HG03558 (cell line): Measurements from ENCODE around the gene GDF9.

Source experiments
- ATAC-seq: cut with Tn5 transposase; IDR thresholded peaks from one replicate; pipeline ENCODE4 v1.9.1; 2021; ENCODE audit warnings: moderate number of reproducible peaks; ENCODE audit not compliant: unreplicated experiment; ENCODE audit errors: extremely low read depth

Gene GDF9

DNA sequence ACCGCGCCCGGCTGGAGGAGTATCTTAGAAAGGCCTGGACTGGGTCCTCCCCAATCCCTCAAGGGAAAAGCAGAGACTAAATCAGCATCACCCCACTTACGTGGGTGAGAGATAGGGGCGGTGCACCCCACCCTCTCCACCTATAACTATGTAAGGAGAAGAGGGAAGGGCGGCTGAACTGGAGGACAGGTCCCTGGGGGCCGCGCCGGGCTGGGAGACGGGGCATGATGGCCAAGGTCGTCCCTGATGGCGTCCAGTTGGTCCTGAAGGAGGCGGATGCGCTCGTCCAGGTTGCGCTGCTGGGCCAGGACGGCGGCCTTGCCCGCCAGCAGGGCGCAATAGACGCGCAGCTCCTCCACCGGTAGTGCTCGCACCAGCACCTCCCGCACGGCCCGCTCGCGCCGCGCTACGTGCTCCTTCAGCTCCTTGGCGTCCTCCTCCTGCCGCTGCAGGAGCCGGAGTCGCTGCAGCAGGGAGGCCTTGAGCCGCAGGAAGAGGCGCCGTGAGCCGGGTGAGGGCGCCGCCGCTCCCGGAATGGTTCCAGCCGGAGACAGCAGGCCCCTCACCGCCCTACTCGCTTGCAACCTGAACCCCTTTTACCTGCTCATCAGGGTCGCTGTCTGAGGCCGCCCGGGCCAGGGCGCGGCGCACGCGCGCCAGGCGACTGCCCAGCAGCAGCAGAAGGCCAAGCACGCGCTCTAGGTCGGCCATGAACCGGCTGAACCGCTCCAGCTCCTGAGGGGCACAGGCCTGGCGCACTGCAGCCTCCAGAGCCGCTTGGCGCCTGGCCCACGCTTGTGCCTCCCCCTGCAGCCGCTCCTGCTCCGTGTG lies 43.4 kb downstream of the GDF9 start:
- ATAC-seq, result no peak

DNA sequence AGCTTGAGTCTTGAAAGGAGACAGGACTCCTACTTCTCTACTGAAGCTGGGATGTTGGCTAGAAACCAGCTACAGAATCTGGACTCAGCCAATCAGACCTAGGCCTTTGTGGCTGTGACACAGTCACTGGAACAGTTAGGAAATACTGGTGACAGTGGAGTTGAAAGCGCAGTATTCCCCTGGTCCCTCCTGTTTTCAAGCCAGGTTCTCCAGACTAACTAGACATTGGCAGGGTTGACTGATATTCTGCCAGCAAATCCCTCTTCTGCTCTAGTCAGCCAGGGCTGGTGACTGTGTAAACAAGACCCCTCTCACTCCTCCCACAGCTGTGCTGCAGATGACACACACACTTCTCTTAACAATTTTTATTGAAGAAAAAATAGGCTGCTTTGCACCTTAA lies 44.5 kb downstream of the GDF9 start:
- ATAC-seq, result no peak

- no peak for ATAC-seq
Observed at GRCh38 chr5:132821350-132821749, 44.9 kb downstream of the GDF9 start.

GRCh38 chr5:132820162-132820754 lies 46.0 kb downstream of the GDF9 start:
- ATAC-seq, result no peak

- no peak for ATAC-seq
Observed at GRCh38 chr5:132819468-132819867, 46.8 kb downstream of the GDF9 start.

- no peak for ATAC-seq
Observed at GRCh38 chr5:132817011-132817410, 49.3 kb downstream of the GDF9 start.

DNA sequence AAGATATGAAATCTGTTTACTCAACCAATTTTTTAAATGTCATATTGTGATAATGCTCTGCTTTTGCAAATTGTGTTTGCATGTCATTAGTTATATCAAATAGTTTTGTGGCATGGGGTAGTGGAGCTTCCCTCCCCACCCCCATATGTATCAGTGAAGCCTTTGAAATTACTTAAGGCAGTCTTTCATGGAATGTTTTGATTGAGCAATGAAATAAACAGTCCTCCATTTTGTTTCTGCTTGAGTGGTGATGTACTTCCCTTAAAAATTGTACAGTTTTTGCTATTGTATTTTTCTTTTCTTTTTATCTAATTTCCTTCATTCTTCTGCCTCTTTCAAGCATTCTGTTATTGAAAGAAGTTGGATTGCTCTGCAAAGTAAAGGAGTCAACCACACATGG lies 49.7 kb downstream of the GDF9 start:
- ATAC-seq, result no peak

DNA sequence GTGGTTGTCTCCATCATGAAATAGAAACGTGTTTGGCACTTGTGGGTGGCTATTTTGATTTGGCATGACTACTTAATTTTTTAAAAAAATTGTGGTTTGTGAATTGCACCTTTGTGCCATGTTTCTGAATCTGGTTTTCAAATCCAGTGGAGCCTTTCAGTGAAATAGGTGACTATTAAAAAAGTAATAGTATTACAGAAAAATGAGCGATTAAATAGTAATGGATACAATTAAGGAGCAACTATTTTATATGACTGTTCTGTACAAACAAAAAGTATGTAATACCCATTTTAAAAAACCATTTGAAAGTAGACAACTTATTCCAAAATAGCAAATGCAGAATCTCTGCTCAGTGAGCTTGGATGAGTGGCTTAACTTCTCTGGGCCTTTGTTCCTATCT lies 50.2 kb downstream of the GDF9 start:
- no peak for ATAC-seq

GRCh38 chr5:132815454-132815853 lies 50.8 kb downstream of the GDF9 start:
- ATAC-seq, result no peak

DNA sequence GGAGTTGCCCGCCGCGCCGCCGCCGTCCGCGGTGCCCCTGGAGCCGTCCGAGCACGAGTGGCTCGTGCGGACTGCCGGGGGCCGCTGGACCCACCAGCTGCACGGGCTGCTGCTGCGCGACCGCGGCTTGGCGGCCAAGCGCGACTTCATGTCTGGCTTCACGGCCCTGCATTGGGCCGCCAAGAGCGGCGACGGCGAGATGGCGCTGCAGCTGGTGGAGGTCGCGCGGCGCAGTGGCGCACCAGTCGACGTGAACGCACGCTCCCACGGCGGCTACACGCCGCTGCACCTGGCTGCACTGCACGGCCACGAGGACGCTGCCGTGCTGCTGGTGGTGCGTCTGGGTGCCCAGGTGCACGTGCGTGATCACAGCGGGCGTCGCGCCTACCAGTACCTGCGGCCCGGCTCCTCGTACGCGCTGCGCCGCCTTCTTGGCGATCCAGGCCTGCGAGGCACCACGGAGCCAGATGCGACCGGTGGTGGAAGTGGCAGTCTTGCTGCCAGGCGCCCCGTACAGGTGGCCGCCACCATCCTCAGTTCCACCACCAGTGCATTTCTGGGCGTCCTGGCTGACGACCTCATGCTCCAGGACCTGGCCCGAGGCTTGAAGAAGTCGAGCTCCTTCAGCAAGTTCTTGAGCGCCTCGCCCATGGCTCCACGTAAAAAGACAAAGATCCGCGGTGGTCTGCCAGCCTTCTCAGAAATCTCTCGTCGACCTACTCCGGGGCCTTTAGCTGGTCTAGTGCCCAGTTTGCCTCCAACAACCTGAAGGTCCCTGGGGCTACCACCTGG lies 51.6 kb downstream of the GDF9 start:
- ATAC-seq, result no peak

DNA sequence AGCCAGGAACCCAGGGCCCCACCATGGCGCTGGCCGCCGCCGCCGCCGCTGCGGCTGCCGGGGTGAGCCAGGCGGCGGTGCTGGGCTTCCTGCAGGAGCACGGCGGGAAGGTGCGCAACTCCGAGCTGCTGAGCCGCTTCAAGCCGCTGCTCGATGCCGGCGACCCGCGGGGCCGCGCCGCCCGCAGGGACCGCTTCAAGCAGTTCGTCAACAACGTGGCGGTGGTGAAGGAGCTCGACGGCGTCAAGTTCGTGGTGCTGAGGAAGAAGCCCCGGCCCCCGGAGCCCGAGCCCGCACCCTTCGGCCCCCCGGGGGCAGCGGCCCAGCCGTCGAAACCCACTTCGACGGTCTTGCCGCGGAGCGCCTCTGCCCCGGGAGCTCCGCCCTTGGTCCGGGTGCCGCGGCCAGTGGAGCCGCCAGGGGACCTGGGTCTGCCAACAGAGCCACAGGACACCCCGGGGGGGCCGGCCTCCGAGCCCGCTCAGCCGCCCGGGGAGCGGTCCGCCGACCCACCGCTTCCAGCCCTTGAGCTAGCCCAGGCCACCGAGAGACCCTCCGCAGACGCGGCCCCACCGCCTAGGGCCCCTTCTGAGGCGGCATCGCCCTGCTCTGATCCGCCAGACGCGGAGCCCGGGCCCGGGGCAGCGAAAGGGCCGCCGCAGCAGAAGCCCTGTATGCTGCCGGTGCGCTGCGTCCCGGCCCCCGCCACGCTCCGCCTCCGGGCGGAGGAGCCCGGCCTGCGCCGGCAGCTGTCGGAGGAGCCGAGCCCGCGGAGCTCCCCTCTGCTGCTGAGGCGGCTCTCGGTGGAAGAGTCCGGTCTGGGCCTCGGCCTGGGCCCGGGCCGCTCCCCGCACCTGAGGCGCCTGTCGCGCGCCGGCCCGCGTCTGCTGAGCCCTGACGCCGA lies 52.4 kb downstream of the GDF9 start:
- no peak for ATAC-seq

- no peak for ATAC-seq
Observed at GRCh38 chr5:132812781-132813598, 53.3 kb downstream of the GDF9 start, which contains the start of gene SOWAHA. SOWAHA (plus strand) TSS chr5:132813302; CDS start chr5:132813622, 320 bp downstream.

DNA sequence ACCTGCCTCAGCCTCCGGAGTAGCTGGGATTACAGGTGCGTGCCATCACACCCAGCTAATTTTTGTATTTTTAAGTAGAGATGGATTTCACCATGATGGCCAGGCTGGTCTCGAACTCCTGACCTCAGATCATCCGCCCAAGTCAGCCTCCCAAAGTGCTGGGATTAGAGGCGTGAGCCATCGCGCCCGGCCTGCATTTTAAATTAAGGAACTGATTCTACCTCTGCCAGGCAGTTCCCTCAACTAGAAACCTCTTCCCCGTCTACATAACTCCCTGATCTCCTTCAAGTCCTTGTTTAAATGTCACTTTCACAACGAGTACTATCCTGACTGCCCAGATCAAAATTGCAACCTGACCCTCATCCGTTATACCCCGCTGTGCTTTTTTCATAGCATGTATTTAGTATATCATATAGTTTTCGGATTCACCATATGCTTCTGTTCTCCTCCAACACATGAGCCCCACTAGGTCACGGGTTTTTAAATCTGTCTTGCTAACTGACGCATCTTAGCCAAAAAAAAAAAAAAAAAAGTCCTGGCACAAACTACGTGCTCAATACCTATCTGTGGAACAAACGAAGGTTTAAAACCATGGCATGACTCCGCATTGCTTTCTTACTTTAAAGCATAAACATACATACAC lies 54.0 kb downstream of the GDF9 start:
- no peak for ATAC-seq
